Prostate gland (tissue), 2 donors: ENCODE measurements around the gene TEF. TPM values are rescaled to one million over a fixed set of nuclear protein-coding genes. Genes with fewer than 3 reads are reported as not detected.
"Not testable (repeated sequence)": the region's sequence is repeated elsewhere in the genome, so short reads cannot be mapped to it uniquely, and the experiment has no call there.

Source experiments
- DNase-seq: peaks from one replicate; pipeline ENCODE4 v3.0.0-alpha.2; 2019; ENCODE audit warnings: low spot score
- H3K27ac ChIP-seq, 2 donors: fragments of 200-600 bp; sonication (generic); 2 replicates each; pipeline ENCODE4 v1.5.1; 2017 to 2019
- H3K27me3 ChIP-seq: fragments of 200-600 bp; sonication (generic); replicated peaks from 2 replicates; pipeline ENCODE4 v1.5.1; 2019; ENCODE audit not compliant: insufficient read depth
- H3K36me3 ChIP-seq, 2 donors: fragments of 200-600 bp; sonication (generic); 1 replicate in 1 of 2; 2 replicates in 1 of 2; pipeline versions ENCODE4 v1.5.1 to v1.8.1; 2017 to 2019
- H3K4me1 ChIP-seq: fragments of 200-600 bp; sonication (generic); replicated peaks from 2 replicates; pipeline ENCODE4 v1.5.1; 2019
- H3K4me3 ChIP-seq, 2 donors: fragments of 200-600 bp; sonication (generic); 2 replicates each; pipeline ENCODE4 v1.5.1; 2017 to 2019
- H3K9me3 ChIP-seq: fragments of 200-600 bp; sonication (generic); 2 replicates; pipeline ENCODE4 v1.5.1; 2017
- CTCF ChIP-seq, 4 experiments: fragments of 200-600 bp in 2 of 4; fragments of 450-650 bp in 2 of 4; sonication (generic) in 2 of 4; IDR thresholded peaks; 1 replicate in 3 of 4; 2 replicates in 1 of 4; pipeline ENCODE4 v1.5.1; 2016 to 2019; ENCODE audit warnings: antibody characterized with exemption in 4 of 4, mild to moderate bottlenecking in 2 of 4, moderate library complexity in 2 of 4
- POLR2A ChIP-seq: fragments of 450-650 bp; IDR thresholded peaks from one replicate; pipeline ENCODE4 v1.6.1; 2016; ENCODE audit warnings: antibody characterized with exemption, mild to moderate bottlenecking
- POLR2AphosphoS5 ChIP-seq: sonication (generic); formaldehyde crosslinking; IDR thresholded peaks from one replicate; pipeline ENCODE4 v1.6.1; 2017; ENCODE audit warnings: antibody characterized with exemption
- WGBS: methylation state at CpG from one replicate; pipeline ENCODE4 v1.1.5; 2018; 5-methylcytosine and 5-hydroxymethylcytosine counted together
- intact Hi-C: fragments of 100-400 bp; cut with DNase I; formaldehyde crosslinking; loops from one replicate; pipeline ENCODE4 v1.14.2; 2022
- total RNA-seq, 2 donors: library from RNA; depleted of rRNA; stranded (reverse); fragments of >200 nt; gene quantifications; one replicate each; pipeline ENCODE4 v1.1.0, GENCODE V29; 2016

The TEF gene
- total RNA-seq, 2 donors from 2014 or later, result 26.2 to 51.7 TPM

- Histone ChIP-seq H3K4me1 (peaks cover 4% of the 10 kb centered on the region), H3K27me3 (no peaks in the 10 kb centered on the region), H3K36me3 (peaks cover 0 to 21% of the 10 kb centered on the region in 2 donors), H3K4me3 (no peak overlapping the region), H3K27ac (peak overlapping the region in 1 of 2 donors; percentile 8), H3K9me3 (no peaks in the 10 kb centered on the region)
- no peak for TF ChIP-seq POLR2A
- DNase-seq, result no peak
- 71% methylated on average over 19 of the region's 19 CpGs for WGBS
- intact Hi-C loops, result no loop called here
These were observed 15.5 kb downstream of the TEF start for GRCh38 chr22:41397143-41397811.

DNA sequence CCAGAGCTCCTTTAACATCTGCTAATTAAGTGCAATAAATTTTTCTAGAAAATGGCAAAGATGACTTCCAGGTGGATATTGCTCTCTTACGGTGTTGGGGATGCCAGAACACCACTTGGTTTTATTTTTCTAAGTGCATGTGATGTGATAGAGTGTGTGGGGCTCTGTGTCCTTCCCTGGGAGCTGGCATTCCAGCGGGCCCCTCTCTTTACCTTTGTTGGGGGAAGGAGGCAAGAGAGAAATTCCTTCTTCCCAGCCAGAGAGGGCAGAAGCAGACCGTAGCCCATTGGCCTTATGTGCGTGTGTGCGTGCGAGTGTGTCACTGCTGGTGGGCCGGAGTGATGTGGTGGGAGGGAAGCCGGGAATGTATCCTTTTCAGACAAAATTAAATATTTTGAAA is 17.2 kb downstream of the TEF start:
- intact Hi-C loops, result no loop called here
- H3K27me3 ChIP-seq, result no peaks in the 10 kb centered on the region
- H3K27ac ChIP-seq, result no peak overlapping the region
- H3K4me1 ChIP-seq, result peaks cover 4% of the 10 kb centered on the region
- no peaks in the 10 kb centered on the region for H3K9me3 ChIP-seq
- TF ChIP-seq POLR2AphosphoS5, result no peak
- no peak for TF ChIP-seq POLR2A
- no peak for TF ChIP-seq CTCF (IDR thresholded peaks at IDR 0.05)
- DNase-seq, result no peak
- no peak overlapping the region for H3K4me3 ChIP-seq
- H3K36me3 ChIP-seq, result peaks cover 0 to 21% of the 10 kb centered on the region in 2 donors
- WGBS, result 82% methylated on average over 8 of the region's 8 CpGs

- H3K4me1 ChIP-seq, result peaks cover 4% of the 10 kb centered on the region
- H3K4me3 ChIP-seq, result no peak overlapping the region
- H3K9me3 ChIP-seq, result no peaks in the 10 kb centered on the region
- intact Hi-C loops, result loop anchor here (2.0 to 10.0 kb wide), 2 partner anchors 63 to 115 kb away; partner anchors contain the start of genes ACO2 and PHF5A
- DNase-seq, result peak; percentile 69
- WGBS, result 42% methylated on average over 16 of the region's 16 CpGs
- TF ChIP-seq CTCF (IDR thresholded peaks at IDR 0.05) (no peak), POLR2AphosphoS5 (peak; percentile 74)
- peak overlapping the region; percentile 38 to 47 for H3K27ac ChIP-seq
- no peaks in the 10 kb centered on the region for H3K27me3 ChIP-seq
- H3K36me3 ChIP-seq, result no peaks in the 10 kb centered on the region
These were observed 20.3 kb downstream of the TEF start for GRCh38 chr22:41401781-41402648.

GRCh38 chr22:41402851-41403250 is 21.1 kb downstream of the TEF start:
- intact Hi-C loops, result loop anchor here (2.0 to 10.0 kb wide), 2 partner anchors 62 to 114 kb away; partner anchors contain the start of genes ACO2 and PHF5A
- WGBS, result 86% methylated on average over 14 of the region's 14 CpGs
- not testable (repeated sequence) for H3K4me1 ChIP-seq, H3K4me3 ChIP-seq, H3K27ac ChIP-seq, H3K36me3 ChIP-seq, H3K9me3 ChIP-seq, DNase-seq, H3K27me3 ChIP-seq

DNA sequence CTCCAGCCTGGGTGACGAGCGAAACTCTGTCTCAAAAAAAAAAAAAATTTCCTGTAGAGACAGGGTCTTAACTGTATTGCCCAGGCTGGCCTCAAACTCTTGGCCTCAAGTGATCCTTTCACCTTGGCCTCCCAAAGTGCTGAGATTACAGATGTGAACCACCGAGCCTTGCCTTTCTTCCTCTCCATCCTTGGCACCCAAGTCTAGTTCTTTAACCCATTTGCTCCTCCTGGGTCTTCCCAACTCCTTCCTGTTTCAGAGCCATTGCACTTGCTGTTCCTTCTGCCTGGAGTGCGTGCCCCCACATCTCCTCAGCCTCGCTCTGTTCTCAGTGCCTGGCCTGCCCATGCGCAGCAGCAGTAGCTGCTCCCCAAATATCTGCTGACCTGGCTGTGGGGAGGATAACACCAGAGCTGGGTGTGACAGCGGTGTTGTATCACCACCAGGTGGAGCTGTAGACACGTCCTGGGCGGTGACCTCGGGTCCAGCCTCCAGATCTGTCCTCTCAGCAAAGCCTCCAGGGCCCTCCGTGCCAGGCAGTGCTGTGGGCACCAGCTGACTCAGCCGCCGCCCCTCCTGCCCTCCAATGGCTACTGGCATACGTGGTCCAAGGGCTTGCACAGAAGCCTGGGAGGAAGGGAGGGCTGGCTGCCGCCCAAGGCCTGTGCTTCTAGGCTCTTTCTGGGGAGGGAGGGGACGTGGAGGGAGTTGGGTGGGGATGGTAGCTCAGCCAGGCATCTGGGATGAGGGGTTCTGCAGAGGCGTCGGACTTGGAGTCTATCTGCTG is 22.0 kb downstream of the TEF start:
- H3K36me3 ChIP-seq, result no peaks in the 10 kb centered on the region
- no peak overlapping the region for H3K4me3 ChIP-seq
- TF ChIP-seq POLR2A (no peak), POLR2AphosphoS5 (peak; percentile 87), CTCF (IDR thresholded peaks at IDR 0.05) (peak; percentile 93 to 98 (median 98))
- H3K9me3 ChIP-seq, result no peaks in the 10 kb centered on the region
- H3K4me1 ChIP-seq, result peaks cover 4% of the 10 kb centered on the region
- WGBS, result 14% methylated on average over 18 of the region's 18 CpGs
- intact Hi-C loops, result loop anchor here (2.0 to 10.0 kb wide), 2 partner anchors 61 to 113 kb away; partner anchors contain the start of genes ACO2 and PHF5A
- H3K27me3 ChIP-seq, result no peaks in the 10 kb centered on the region
- H3K27ac ChIP-seq, result no peak overlapping the region
- peak; percentile 85 for DNase-seq
